Superior temporal gyrus (tissue), 1 donor: Measurements from ENCODE around the gene RND1.
"Not testable (repeated sequence)": the region's sequence is repeated elsewhere in the genome, so short reads cannot be mapped to it uniquely, and the experiment has no call there.

Experiments
- DNase-seq: peaks from one replicate; pipeline ENCODE4 v3.0.0-alpha.2; 2016; ENCODE audit errors: extremely low spot score

RND1 gene

GRCh38 chr12:48865281-48866051 is at the start of gene RND1:
Gene RND1, minus strand, starts transcription at chr12:48865870. Its CDS starts 103 bp downstream, at chr12:48865767.
- DNase-seq = peak; percentile 99

- no peak for DNase-seq
These were observed 44.5 kb upstream of the RND1 start for GRCh38 chr12:48910196-48910595.

- DNase-seq = not testable (repeated sequence)
These were observed 44.0 kb upstream of the RND1 start for GRCh38 chr12:48909698-48910097.

GRCh38 chr12:48907245-48907644 is 41.6 kb upstream of the RND1 start:
- DNase-seq = no peak

- peak; percentile 83 for DNase-seq
These were observed 38.3 kb upstream of the RND1 start for GRCh38 chr12:48903982-48904411.

GRCh38 chr12:48903363-48903981 is 37.8 kb upstream of the RND1 start:
- DNase-seq = no peak

- DNase-seq = no peak
These were observed 35.6 kb upstream of the RND1 start for GRCh38 chr12:48901278-48901677.

GRCh38 chr12:48899651-48900050 is 34.0 kb upstream of the RND1 start:
- DNase-seq = no peak

GRCh38 chr12:48894271-48894670 is 28.6 kb upstream of the RND1 start:
- no peak for DNase-seq

- peak; percentile 87 for DNase-seq
These were observed 25.2 kb upstream of the RND1 start for GRCh38 chr12:48890657-48891418.

- DNase-seq = peak; percentile 53
These were observed 24.0 kb upstream of the RND1 start for GRCh38 chr12:48889679-48890078.

- no peak for DNase-seq
These were observed 17.9 kb upstream of the RND1 start for GRCh38 chr12:48883305-48884161.

GRCh38 chr12:48882972-48883304 is 17.3 kb upstream of the RND1 start:
- no peak for DNase-seq

- no peak for DNase-seq
These were observed 16.6 kb upstream of the RND1 start for GRCh38 chr12:48882315-48882687.

- DNase-seq = no peak
These were observed 16.1 kb upstream of the RND1 start for GRCh38 chr12:48881686-48882314.

GRCh38 chr12:48880647-48881046 is 15.0 kb upstream of the RND1 start:
- DNase-seq = no peak

GRCh38 chr12:48878548-48878947 is 12.9 kb upstream of the RND1 start:
- no peak for DNase-seq

- DNase-seq = no peak
These were observed 10.4 kb upstream of the RND1 start for GRCh38 chr12:48875944-48876515.

GRCh38 chr12:48873534-48873933 is 7.9 kb upstream of the RND1 start:
- not testable (repeated sequence) for DNase-seq

- peak; percentile 60 for DNase-seq
These were observed 7.4 kb upstream of the RND1 start for GRCh38 chr12:48873096-48873495.

- DNase-seq = no peak
These were observed 3.5 kb upstream of the RND1 start for GRCh38 chr12:48869191-48869590.
